Upper lobe of left lung (tissue), 6 donors: ENCODE data around the gene CMIP. TPM values are rescaled to one million over a fixed set of nuclear protein-coding genes. Genes with fewer than 3 reads are reported as not detected.

Experiments used
- ATAC-seq, 2 donors: fragments of 200-7000 bp; cut with Tn5 transposase; one replicate each; pipeline ENCODE4 v1.9.1; 2022; ENCODE audit warnings: mild to moderate bottlenecking in 2 of 2, moderate library complexity in 2 of 2; ENCODE audit not compliant: low FRiP score in 2 of 2
- DNase-seq, 2 donors: peaks; one replicate each; pipeline ENCODE4 v3.0.0-alpha.2; 2019 to 2020
- H3K27ac ChIP-seq, 4 donors: fragments of 200-600 bp; sonication (generic); one replicate each; pipeline ENCODE4 v1.5.1; 2016 to 2019
- H3K27me3 ChIP-seq, 4 donors: fragments of 200-600 bp; sonication (generic); one replicate each; pipeline ENCODE4 v1.5.1; 2017 to 2019
- H3K36me3 ChIP-seq, 4 donors: fragments of 200-600 bp; sonication (generic); one replicate each; pipeline ENCODE4 v1.5.1; 2016 to 2019
- H3K4me1 ChIP-seq, 4 donors: fragments of 200-600 bp; sonication (generic); one replicate each; pipeline ENCODE4 v1.5.1; 2018 to 2019
- H3K4me3 ChIP-seq, 4 donors: fragments of 200-600 bp; sonication (generic); one replicate each; pipeline ENCODE4 v1.5.1; 2017 to 2019; ENCODE audit warnings: mild to moderate bottlenecking in 2 of 4, moderate library complexity in 1 of 4
- H3K9me3 ChIP-seq, 4 donors: fragments of 200-600 bp; sonication (generic); one replicate each; pipeline ENCODE4 v1.5.1; 2018 to 2019
- CTCF ChIP-seq, 6 experiments: fragments of 450-650 bp in 4 of 6; fragments of 200-600 bp in 2 of 6; sonication (generic) in 2 of 6; IDR thresholded peaks; one replicate each; pipeline ENCODE4 v1.5.1; 2016 to 2019; ENCODE audit warnings: antibody characterized with exemption in 6 of 6
- EP300 ChIP-seq, 4 donors: sonication (generic); formaldehyde crosslinking; IDR thresholded peaks; one replicate each; pipeline ENCODE4 v1.5.1; 2017; ENCODE audit warnings: antibody characterized with exemption in 4 of 4, control low read depth in 2 of 4
- POLR2A ChIP-seq, 4 donors: fragments of 450-650 bp; IDR thresholded peaks; one replicate each; pipeline ENCODE4 v1.5.1; 2016 to 2017; ENCODE audit warnings: antibody characterized with exemption in 4 of 4, mild to moderate bottlenecking in 2 of 4
- POLR2AphosphoS5 ChIP-seq, 2 donors: sonication (generic); formaldehyde crosslinking; IDR thresholded peaks; one replicate each; pipeline ENCODE4 v1.5.1; 2017; ENCODE audit warnings: antibody characterized with exemption in 2 of 2
- WGBS, 2 donors: methylation state at CpG; one replicate each; pipeline ENCODE4 v1.1.5; 2017 to 2018; 5-methylcytosine and 5-hydroxymethylcytosine counted together
- total RNA-seq, 6 donors: library from RNA; depleted of rRNA in 4 of 6; stranded (reverse); fragments of >200 nt in 4 of 6; gene quantifications; one replicate each; pipeline versions ENCODE4 v1.1.0 to v1.2.1, GENCODE V29; 2016 to 2021
- donor health status: DM: no; HTN: no; CAD: no; lungs with moderate emphysema.
- donor health status: DM: no; HTN: yes; CAD: no; lungs with severe emphysema.

The CMIP gene
- total RNA-seq, 6 donors from 2014 or later, result 48.3 to 109 (median 67.6) TPM

- H3K36me3 ChIP-seq, result no peaks in the 10 kb centered on the region
- H3K4me3 ChIP-seq, result no peak overlapping the region
- 88 to 93% methylated on average over 25 of the region's 25 CpGs for WGBS, 2 donors
- H3K9me3 ChIP-seq, result no peaks in the 10 kb centered on the region
- DNase-seq, result no peak
- peaks cover 51 to 83% (median 66%) of the 10 kb centered on the region in 4 donors for H3K4me1 ChIP-seq
- TF ChIP-seq POLR2AphosphoS5 (IDR thresholded peaks at IDR 0.05), result no peak
- TF ChIP-seq CTCF (IDR thresholded peaks at IDR 0.05), result no peak
- TF ChIP-seq POLR2A (IDR thresholded peaks at IDR 0.05), result no peak
- no peak for TF ChIP-seq EP300 (IDR thresholded peaks at IDR 0.05)
- no peak overlapping the region for H3K27ac ChIP-seq
- H3K27me3 ChIP-seq, result no peaks in the 10 kb centered on the region
- ATAC-seq, result no peak
Measured at GRCh38 chr16:81545470-81546250, 101.1 kb downstream of the CMIP start.

GRCh38 chr16:81546781-81547180 lies 102.2 kb downstream of the CMIP start:
- Histone ChIP-seq H3K9me3 (no peaks in the 10 kb centered on the region), H3K36me3 (no peaks in the 10 kb centered on the region), H3K4me3 (no peak overlapping the region), H3K27me3 (no peaks in the 10 kb centered on the region), H3K4me1 (peaks cover 57 to 82% (median 74%) of the 10 kb centered on the region in 4 donors), H3K27ac (no peak overlapping the region)
- DNase-seq (no peak), ATAC-seq (no peak)
- 90 to 93% methylated on average over 14 of the region's 14 CpGs for WGBS, 2 donors
- TF ChIP-seq POLR2AphosphoS5 (IDR thresholded peaks at IDR 0.05) (no peak), EP300 (IDR thresholded peaks at IDR 0.05) (no peak), CTCF (IDR thresholded peaks at IDR 0.05) (no peak), POLR2A (IDR thresholded peaks at IDR 0.05) (no peak)

GRCh38 chr16:81547194-81547938 lies 102.8 kb downstream of the CMIP start:
- TF ChIP-seq POLR2AphosphoS5 (IDR thresholded peaks at IDR 0.05) (no peak), EP300 (IDR thresholded peaks at IDR 0.05) (no peak), CTCF (IDR thresholded peaks at IDR 0.05) (no peak), POLR2A (IDR thresholded peaks at IDR 0.05) (no peak)
- Histone ChIP-seq H3K4me3 (no peak overlapping the region), H3K27ac (no peak overlapping the region), H3K27me3 (no peaks in the 10 kb centered on the region), H3K4me1 (peaks cover 58 to 81% (median 76%) of the 10 kb centered on the region in 4 donors), H3K36me3 (no peaks in the 10 kb centered on the region), H3K9me3 (no peaks in the 10 kb centered on the region)
- 78 to 80% methylated on average over 12 to 15 of the region's 15 CpGs for WGBS, 2 donors
- DNase-seq (no peak), ATAC-seq (no peak)

GRCh38 chr16:81547939-81548216 lies 103.3 kb downstream of the CMIP start:
- WGBS, 2 donors, result 59 to 77% methylated on average over 5 of the region's 5 CpGs
- Histone ChIP-seq H3K4me1 (peaks cover 56 to 81% (median 76%) of the 10 kb centered on the region in 4 donors), H3K9me3 (no peaks in the 10 kb centered on the region), H3K36me3 (no peaks in the 10 kb centered on the region), H3K4me3 (no peak overlapping the region), H3K27ac (no peak overlapping the region), H3K27me3 (no peaks in the 10 kb centered on the region)
- TF ChIP-seq EP300 (IDR thresholded peaks at IDR 0.05), result no peak
- TF ChIP-seq CTCF (IDR thresholded peaks at IDR 0.05), result no peak
- TF ChIP-seq POLR2A (IDR thresholded peaks at IDR 0.05), result no peak
- no peak for TF ChIP-seq POLR2AphosphoS5 (IDR thresholded peaks at IDR 0.05)
- DNase-seq (no peak), ATAC-seq (no peak)
